Measurements from ENCODE around the gene TCN1.

TCN1 gene

GRCh38 chr11:59866836-59867235 is 549 bp upstream of the TCN1 start:
- Mint-ChIP-seq H3K27ac (no peak overlapping the region), H3K4me3 (no peak overlapping the region), H3K27me3 (ENCODE audit: low read depth) (no peaks in the 10 kb centered on the region), H3K36me3 (ENCODE audit: low read depth) (no peaks in the 10 kb centered on the region), H3K9me3 (peaks cover 11% of the 10 kb centered on the region), H3K4me1 (no peaks in the 10 kb centered on the region)
- TF ChIP-seq CTCF (IDR thresholded peaks at IDR 0.05; ENCODE audit: unreplicated experiment in 3 of 3): no peak

- H3K4me1 Mint-ChIP-seq: no peaks in the 10 kb centered on the region
- TF ChIP-seq CTCF (IDR thresholded peaks at IDR 0.05; ENCODE audit: unreplicated experiment in 3 of 3): no peak
- H3K4me3 Mint-ChIP-seq: no peak overlapping the region
- H3K36me3 Mint-ChIP-seq (ENCODE audit: low read depth): no peaks in the 10 kb centered on the region
- peaks cover 1% of the 10 kb centered on the region for H3K27me3 Mint-ChIP-seq (ENCODE audit: low read depth)
- H3K27ac Mint-ChIP-seq: no peak overlapping the region
- no peaks in the 10 kb centered on the region for H3K9me3 Mint-ChIP-seq
Observed at GRCh38 chr11:59865031-59865430, 1.3 kb downstream of the TCN1 start.

GRCh38 chr11:59862252-59862651 is 4.0 kb downstream of the TCN1 start:
- no peaks in the 10 kb centered on the region for H3K9me3 Mint-ChIP-seq
- no peaks in the 10 kb centered on the region for H3K36me3 Mint-ChIP-seq (ENCODE audit: low read depth)
- TF ChIP-seq CTCF (IDR thresholded peaks at IDR 0.05; ENCODE audit: unreplicated experiment in 3 of 3): no peak
- no peaks in the 10 kb centered on the region for H3K4me1 Mint-ChIP-seq
- no peak overlapping the region for H3K27ac Mint-ChIP-seq
- H3K27me3 Mint-ChIP-seq (ENCODE audit: low read depth): peaks cover 5% of the 10 kb centered on the region
- no peak overlapping the region for H3K4me3 Mint-ChIP-seq

GRCh38 chr11:59859673-59860072 is 6.6 kb downstream of the TCN1 start:
- H3K27ac Mint-ChIP-seq: no peak overlapping the region
- no peaks in the 10 kb centered on the region for H3K36me3 Mint-ChIP-seq (ENCODE audit: low read depth)
- no peaks in the 10 kb centered on the region for H3K4me1 Mint-ChIP-seq
- no peak for TF ChIP-seq CTCF (IDR thresholded peaks at IDR 0.05; ENCODE audit: unreplicated experiment in 3 of 3)
- H3K9me3 Mint-ChIP-seq: no peaks in the 10 kb centered on the region
- H3K27me3 Mint-ChIP-seq (ENCODE audit: low read depth): peaks cover 5% of the 10 kb centered on the region
- H3K4me3 Mint-ChIP-seq: no peak overlapping the region

GRCh38 chr11:59857439-59858434 is 8.6 kb downstream of the TCN1 start:
- no peak overlapping the region for H3K27ac Mint-ChIP-seq

More at GRCh38 chr11:59857439-59858434, 8.6 kb downstream of the TCN1 start:
- Mint-ChIP-seq H3K36me3 (ENCODE audit: low read depth) (no peaks in the 10 kb centered on the region), H3K9me3 (no peaks in the 10 kb centered on the region), H3K4me3 (no peak overlapping the region), H3K4me1 (no peaks in the 10 kb centered on the region), H3K27me3 (ENCODE audit: low read depth) (peaks cover 5% of the 10 kb centered on the region)
- TF ChIP-seq CTCF (IDR thresholded peaks at IDR 0.05; ENCODE audit: unreplicated experiment in 3 of 3): no peak
